ENCODE results near the gene UNC45A.

- TF ChIP-seq CTCF (IDR thresholded peaks at IDR 0.05), result no peak
- no peak for TF ChIP-seq POLR2A (IDR thresholded peaks at IDR 0.05)
These were observed 59.0 kb downstream of the UNC45A start for GRCh38 chr15:90994059-90994416.
